Astrocyte of the spinal cord (primary cell): ENCODE results near the gene ANP32E.
"Not testable (repeated sequence)": the region's sequence is repeated elsewhere in the genome, so short reads cannot be mapped to it uniquely, and the experiment has no call there.

Source experiments
- DNase-seq: peaks from one replicate; pipeline ENCODE4 v3.0.0; 2011; ENCODE audit warnings: low read depth, low spot score
- H3K4me3 ChIP-seq: 2 replicates; pipeline ENCODE4 v1.5.1; 2011; ENCODE audit warnings: low read depth, mild to moderate bottlenecking, low read length, moderate library complexity
- in situ Hi-C: cut with HindIII; loops from 2 replicates; pipeline ENCODE4 v1.10.0; 2017; ENCODE audit warnings: low sequenced_read_pairs
- TF ChIP-seq, protein P1 (sequence below): IDR thresholded peaks from 2 replicates; pipeline ENCODE4 v1.5.1; 2012; ENCODE audit warnings: low read depth, mild to moderate bottlenecking, low read length, inconsistent platforms

ANP32E gene

DNA sequence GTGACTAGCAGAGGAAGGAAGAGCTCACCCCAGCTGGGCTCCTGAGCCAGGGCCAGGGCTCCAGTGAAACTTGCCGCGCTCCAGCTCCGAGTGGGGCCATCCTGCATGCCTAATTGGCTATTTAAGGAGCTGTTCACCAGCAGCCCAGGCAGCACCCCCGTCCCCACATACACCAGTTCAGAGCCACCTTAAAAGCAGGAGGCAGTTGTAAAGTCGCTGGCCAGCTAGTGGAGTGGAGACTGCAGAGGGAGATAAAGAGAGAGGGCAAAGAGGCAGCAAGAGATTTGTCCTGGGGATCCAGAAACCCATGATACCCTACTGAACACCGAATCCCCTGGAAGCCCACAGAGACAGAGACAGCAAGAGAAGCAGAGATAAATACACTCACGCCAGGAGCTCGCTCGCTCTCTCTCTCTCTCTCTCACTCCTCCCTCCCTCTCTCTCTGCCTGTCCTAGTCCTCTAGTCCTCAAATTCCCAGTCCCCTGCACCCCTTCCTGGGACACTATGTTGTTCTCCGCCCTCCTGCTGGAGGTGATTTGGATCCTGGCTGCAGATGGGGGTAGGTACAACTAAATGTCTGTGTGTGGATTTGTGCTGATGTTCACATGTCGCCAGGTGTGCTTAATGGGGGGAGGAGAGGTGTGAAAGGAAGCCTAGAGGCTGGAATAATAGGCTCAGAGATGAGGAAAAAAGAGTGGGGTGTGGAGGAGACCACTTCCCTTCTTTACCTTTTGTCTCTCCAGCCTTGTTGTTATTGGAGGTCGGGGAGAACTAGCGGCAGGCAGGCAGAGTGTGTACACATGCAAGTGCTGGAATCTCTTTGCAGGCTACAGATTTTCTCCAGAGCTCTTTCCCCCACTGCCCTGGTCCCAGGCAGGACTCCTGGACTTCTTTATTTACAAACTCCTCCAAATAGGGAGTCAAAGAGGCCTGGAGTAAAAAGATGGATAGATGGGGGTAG lies 22.0 kb upstream of the ANP32E start, which contains the start of gene CA14:
TSS of gene CA14 (plus strand) at position 151 of the 962 bp plus-strand sequence. CDS start at position 506, 355 bp downstream.
- DNase-seq, result no peak
- H3K4me3 ChIP-seq, result no peak within 1 kb of the TSS
- in situ Hi-C loops, result no loop called here
- TF ChIP-seq, protein P1, sequence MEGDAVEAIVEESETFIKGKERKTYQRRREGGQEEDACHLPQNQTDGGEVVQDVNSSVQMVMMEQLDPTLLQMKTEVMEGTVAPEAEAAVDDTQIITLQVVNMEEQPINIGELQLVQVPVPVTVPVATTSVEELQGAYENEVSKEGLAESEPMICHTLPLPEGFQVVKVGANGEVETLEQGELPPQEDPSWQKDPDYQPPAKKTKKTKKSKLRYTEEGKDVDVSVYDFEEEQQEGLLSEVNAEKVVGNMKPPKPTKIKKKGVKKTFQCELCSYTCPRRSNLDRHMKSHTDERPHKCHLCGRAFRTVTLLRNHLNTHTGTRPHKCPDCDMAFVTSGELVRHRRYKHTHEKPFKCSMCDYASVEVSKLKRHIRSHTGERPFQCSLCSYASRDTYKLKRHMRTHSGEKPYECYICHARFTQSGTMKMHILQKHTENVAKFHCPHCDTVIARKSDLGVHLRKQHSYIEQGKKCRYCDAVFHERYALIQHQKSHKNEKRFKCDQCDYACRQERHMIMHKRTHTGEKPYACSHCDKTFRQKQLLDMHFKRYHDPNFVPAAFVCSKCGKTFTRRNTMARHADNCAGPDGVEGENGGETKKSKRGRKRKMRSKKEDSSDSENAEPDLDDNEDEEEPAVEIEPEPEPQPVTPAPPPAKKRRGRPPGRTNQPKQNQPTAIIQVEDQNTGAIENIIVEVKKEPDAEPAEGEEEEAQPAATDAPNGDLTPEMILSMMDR, result no peak

GRCh38 chr1:150256554-150257341 lies 20.8 kb upstream of the ANP32E start:
- no peak for DNase-seq
- H3K4me3 ChIP-seq, result no peak overlapping the region
- TF ChIP-seq, protein P1, result no peak
- in situ Hi-C loops, result no loop called here

GRCh38 chr1:150256198-150256553 lies 20.3 kb upstream of the ANP32E start:
- no peak for DNase-seq
- TF ChIP-seq, protein P1, result no peak
- in situ Hi-C loops, result no loop called here
- no peak overlapping the region for H3K4me3 ChIP-seq

GRCh38 chr1:150249936-150250335 lies 14.0 kb upstream of the ANP32E start:
- TF ChIP-seq, protein P1, result no peak
- DNase-seq, result no peak
- H3K4me3 ChIP-seq, result no peak overlapping the region
- in situ Hi-C loops, result no loop called here

DNA sequence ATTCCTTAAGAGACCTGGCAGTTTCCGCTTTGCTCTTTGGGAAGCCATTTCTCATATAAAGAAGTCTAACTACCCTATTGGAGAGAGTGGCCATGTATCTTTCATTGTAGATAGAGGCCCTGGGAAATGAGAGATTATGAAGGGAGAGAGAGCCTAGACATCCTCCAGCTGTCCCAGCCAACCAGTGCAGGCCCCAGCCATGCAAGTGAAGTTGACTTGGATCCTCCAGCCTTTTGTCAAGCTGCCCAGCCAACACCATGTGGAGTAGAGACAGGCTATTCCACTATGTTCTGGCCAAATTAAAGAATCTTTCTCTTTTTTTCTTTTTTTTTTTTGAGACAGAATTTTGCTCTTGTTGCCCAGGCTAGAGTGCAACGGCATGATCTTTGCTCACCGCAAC lies 7.1 kb upstream of the ANP32E start:
- TF ChIP-seq, protein P1, result no peak
- in situ Hi-C loops, result no loop called here
- no peak overlapping the region for H3K4me3 ChIP-seq
- DNase-seq, result no peak

GRCh38 chr1:150237746-150238145 lies 1.8 kb upstream of the ANP32E start:
- in situ Hi-C loops, result no loop called here
- H3K4me3 ChIP-seq, result no peak overlapping the region
- no peak for DNase-seq
- TF ChIP-seq, protein P1, result no peak

DNA sequence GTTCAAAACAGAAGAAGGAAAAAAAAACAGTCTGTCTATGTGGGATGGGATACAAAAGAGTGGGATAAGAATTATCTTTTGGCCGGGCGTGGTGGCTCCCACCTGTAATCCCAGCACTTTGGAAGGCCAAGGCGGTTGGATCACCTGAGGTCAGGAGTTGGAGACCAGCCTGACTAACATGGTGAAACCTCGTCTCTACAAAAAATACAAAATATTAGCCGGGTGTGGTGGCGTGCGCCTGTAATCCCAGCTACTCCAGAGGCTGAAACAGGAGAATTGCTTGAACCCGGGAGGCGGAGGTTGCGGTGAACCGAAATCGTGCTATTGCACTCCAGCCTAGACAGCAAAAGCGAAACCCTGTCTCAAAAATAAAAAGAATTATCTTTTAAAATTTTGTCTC lies 1.3 kb upstream of the ANP32E start:
- H3K4me3 ChIP-seq, DNase-seq, in situ Hi-C loops: not testable (repeated sequence)
